HG02642 (cell line): Measurements from ENCODE around the gene OR7E24.
"Not testable (repeated sequence)": the region's sequence is repeated elsewhere in the genome, so short reads cannot be mapped to it uniquely, and the experiment has no call there.

Source experiments
- ATAC-seq: cut with Tn5 transposase; IDR thresholded peaks from one replicate; pipeline ENCODE4 v1.9.1; 2021; ENCODE audit warnings: mild to moderate bottlenecking; ENCODE audit not compliant: unreplicated experiment, poor library complexity

OR7E24 gene

GRCh38 chr19:9250630-9251029, at the start of gene OR7E24:
Gene OR7E24, plus strand, starts transcription at chr19:9250930. Its CDS starts 114 bp downstream, at chr19:9251044.
- ATAC-seq = no peak

- ATAC-seq = no peak
Measured at GRCh38 chr19:9205501-9206113, 45.1 kb upstream of the OR7E24 start.

GRCh38 chr19:9219489-9219888, 31.2 kb upstream of the OR7E24 start, which contains the start of gene OR7D4:
Gene OR7D4, minus strand, starts transcription at chr19:9219589. Its CDS starts 4,752 bp downstream, at chr19:9214837.
- no peak for ATAC-seq

GRCh38 chr19:9251236-9251635, 506 bp downstream of the OR7E24 start:
- no peak for ATAC-seq

- ATAC-seq = not testable (repeated sequence)
Measured at GRCh38 chr19:9283485-9283884, 32.8 kb downstream of the OR7E24 start.

- ATAC-seq = no peak
Measured at GRCh38 chr19:9289231-9289884, 38.6 kb downstream of the OR7E24 start.

GRCh38 chr19:9295411-9295849, 44.7 kb downstream of the OR7E24 start:
- no peak for ATAC-seq

GRCh38 chr19:9296336-9296735, 45.6 kb downstream of the OR7E24 start:
- ATAC-seq = no peak
